Ectodermal cell (in vitro differentiated cells): ENCODE measurements around the gene ZNF43. TPM values are rescaled to one million over a fixed set of nuclear protein-coding genes. Genes with fewer than 3 reads are reported as not detected.
"Not testable (repeated sequence)": the region's sequence is repeated elsewhere in the genome, so short reads cannot be mapped to it uniquely, and the experiment has no call there.

ENCODE experiments used
- H3K27ac ChIP-seq: 2 replicates; pipeline ENCODE4 v1.7.0; 2013; ENCODE audit warnings: mild to moderate bottlenecking, low read depth, low read length; ENCODE audit not compliant: insufficient read depth, poor library complexity, severe bottlenecking
- H3K27me3 ChIP-seq: 2 replicates; pipeline ENCODE4 v1.7.0; 2013; ENCODE audit warnings: mild to moderate bottlenecking, low read length; ENCODE audit not compliant: insufficient read depth, control insufficient read depth, poor library complexity, severe bottlenecking
- H3K36me3 ChIP-seq: one replicate; pipeline ENCODE4 v1.7.0; 2013; ENCODE audit warnings: low read length; ENCODE audit not compliant: control insufficient read depth, insufficient read depth
- H3K4me1 ChIP-seq: one replicate; pipeline ENCODE4 v1.7.0; 2013; ENCODE audit warnings: low read length; ENCODE audit not compliant: control insufficient read depth, insufficient read depth
- H3K4me3 ChIP-seq: 2 replicates; pipeline ENCODE4 v1.7.0; 2013; ENCODE audit warnings: low read depth, low read length, control low read depth; ENCODE audit not compliant: insufficient read depth
- H3K9me3 ChIP-seq: 2 replicates; pipeline ENCODE4 v1.7.0; 2013; ENCODE audit warnings: mild to moderate bottlenecking, low read length, moderate library complexity; ENCODE audit not compliant: control insufficient read depth
- WGBS, 2 experiments: methylation state at CpG; one replicate each; pipeline ENCODE4 v1.1.7; 2013; ENCODE audit warnings: missing lambda C conversion rate in 2 of 2; 5-methylcytosine and 5-hydroxymethylcytosine counted together
- polyA plus RNA-seq, 4 experiments: library from polyadenylated mRNA; stranded (reverse); fragments of 50-300 nt; gene quantifications; one replicate each; pipeline ENCODE4 v1.2.3, GENCODE V29; 2013

Gene ZNF43
- 50.3 TPM for polyA plus RNA-seq (2013, experiment 1 of 4)
- 57.6 TPM for polyA plus RNA-seq (2013, experiment 2 of 4)
- 37.3 TPM for polyA plus RNA-seq (2013, experiment 3 of 4)
- polyA plus RNA-seq (2013, experiment 4 of 4): 42.5 TPM

DNA sequence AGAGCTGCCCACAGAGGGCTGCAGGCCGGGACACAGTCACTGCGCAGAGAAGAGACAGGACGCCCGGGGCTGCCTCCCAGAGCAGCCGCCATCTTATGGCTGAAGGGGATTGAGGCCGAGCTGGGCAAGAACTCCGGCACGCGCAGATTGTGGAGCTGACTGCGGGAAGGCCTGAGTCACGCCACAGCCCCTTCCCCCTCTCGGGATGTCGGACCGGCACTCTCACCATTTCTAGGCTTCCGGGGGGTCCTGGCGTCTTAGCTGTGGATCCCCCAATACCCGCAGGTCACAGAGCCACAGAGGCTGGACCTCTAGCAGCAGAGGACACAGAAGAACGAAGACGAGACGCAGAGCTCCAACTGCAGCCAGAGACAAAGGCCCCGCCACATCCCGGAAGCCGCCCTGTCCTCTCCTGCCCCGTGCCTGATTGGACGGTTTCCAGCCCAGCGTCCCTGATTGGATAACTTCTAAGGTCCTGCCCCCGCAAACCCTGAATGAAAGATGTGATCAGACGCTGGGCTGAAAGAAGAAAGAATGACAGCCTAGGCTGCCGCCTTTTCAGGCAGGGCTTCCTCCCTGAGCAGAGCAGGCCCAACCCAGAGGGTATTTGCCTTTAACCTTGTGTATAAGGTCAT, at the start of gene ZNF43:
Gene ZNF43, minus strand, starts transcription at position 373 of the 635 bp plus-strand sequence. Its CDS starts 144 bp downstream, at position 229.
- H3K36me3 ChIP-seq: peaks cover 31% of the 10 kb centered on the region
- WGBS, 2 experiments: 0% methylated on average over 29 of the region's 29 CpGs
- H3K4me1 ChIP-seq: no peaks in the 10 kb centered on the region
- peak within 1 kb of the TSS; percentile 61 for H3K4me3 ChIP-seq
- peaks cover 3% of the 10 kb centered on the region for H3K9me3 ChIP-seq
- no peaks in the 10 kb centered on the region for H3K27me3 ChIP-seq
- peak within 1 kb of the TSS; percentile 97 for H3K27ac ChIP-seq

DNA sequence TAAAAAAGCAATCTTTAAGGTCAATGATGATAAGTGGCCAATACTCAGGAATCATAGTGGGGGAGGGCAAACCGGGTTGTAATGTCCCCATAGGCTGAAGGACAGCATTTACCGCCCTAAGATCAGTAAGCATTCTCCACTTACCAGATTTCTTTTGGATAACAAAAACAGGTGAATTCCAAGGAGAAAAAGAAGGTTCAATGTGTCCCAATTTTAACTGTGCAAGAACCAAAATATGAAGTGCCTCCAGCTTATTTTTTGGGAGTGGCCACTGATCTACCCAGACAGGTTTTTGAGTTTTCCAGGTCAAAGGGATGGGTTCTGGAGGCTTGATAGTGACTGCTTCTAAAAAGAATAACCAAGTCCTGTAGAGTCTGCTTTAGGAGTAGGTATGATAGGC, 49.5 kb upstream of the ZNF43 start:
- not testable (repeated sequence) for H3K27me3 ChIP-seq, H3K27ac ChIP-seq, H3K4me3 ChIP-seq, H3K36me3 ChIP-seq, H3K9me3 ChIP-seq, H3K4me1 ChIP-seq
- 0 to 56% methylated on average over 1 to 2 of the region's 2 CpGs for WGBS, 2 experiments

DNA sequence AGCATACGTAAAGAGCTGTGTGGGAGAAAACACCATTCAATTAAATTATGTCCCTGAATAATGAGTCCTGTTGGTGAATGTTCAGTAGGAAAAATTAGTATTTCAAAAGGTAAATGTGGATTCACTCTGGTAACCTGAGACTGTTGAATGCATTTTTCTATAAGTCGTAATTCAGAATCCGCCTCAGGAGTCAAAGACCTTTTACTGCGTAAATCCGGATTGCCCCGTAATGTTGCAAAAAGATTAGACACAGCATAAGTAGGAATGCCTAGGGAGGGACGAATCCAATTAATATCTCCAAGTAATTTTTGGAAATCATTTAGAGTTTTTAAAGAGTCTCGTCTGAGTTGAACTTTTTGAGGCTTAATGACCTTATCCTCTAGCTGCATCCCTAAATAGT, 48.8 kb upstream of the ZNF43 start:
- not testable (repeated sequence) for H3K4me1 ChIP-seq, H3K4me3 ChIP-seq, H3K27me3 ChIP-seq, H3K27ac ChIP-seq, H3K36me3 ChIP-seq, H3K9me3 ChIP-seq
- WGBS, 2 experiments: 84 to 86% methylated on average over 8 of the region's 8 CpGs

DNA sequence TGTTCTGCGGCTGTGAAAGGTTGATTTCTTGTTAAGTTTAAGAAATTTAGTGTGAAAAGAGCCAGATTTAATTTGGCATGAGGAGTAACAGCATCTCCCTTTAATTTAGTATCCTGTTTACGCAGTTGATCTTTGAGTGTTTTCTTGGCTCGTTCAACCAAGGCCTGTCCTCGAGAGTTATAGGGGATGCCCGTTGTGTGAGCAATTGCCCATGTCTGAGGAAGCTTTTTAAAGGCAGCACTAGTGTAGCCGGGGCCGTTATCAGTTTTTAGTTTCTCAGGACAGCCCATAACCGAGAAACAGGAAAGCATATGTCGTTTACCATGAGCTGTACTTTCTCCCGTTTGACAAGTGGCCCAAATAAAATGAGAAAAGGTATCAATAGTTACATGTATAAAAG, 47.5 kb upstream of the ZNF43 start:
- WGBS, 2 experiments: 86 to 90% methylated on average over 10 of the region's 10 CpGs
- no peak overlapping the region for H3K4me3 ChIP-seq
- no peak overlapping the region for H3K27ac ChIP-seq
- no peaks in the 10 kb centered on the region for H3K36me3 ChIP-seq
- peaks cover 11% of the 10 kb centered on the region for H3K9me3 ChIP-seq
- no peaks in the 10 kb centered on the region for H3K4me1 ChIP-seq
- no peaks in the 10 kb centered on the region for H3K27me3 ChIP-seq

DNA sequence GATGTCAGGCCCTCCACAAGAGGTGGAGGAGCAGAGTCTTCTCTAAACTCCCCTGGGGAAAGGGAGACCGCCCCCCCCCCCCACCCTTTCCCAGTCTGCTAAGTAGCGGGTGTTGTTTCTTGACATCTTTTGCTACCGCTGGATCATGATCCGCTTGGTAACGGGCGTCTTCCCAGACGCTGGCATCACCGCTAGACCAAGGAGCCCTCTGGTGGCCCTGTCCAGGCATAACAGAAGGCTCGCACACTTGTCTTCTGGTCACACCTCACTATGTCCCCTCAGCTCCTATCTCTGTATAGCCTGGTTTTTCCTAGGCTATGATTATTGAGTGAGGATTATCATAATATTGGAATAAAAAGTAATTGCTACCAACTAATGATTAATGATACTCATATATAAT, 44.8 kb upstream of the ZNF43 start:
- not testable (repeated sequence) for H3K9me3 ChIP-seq, H3K4me3 ChIP-seq, H3K4me1 ChIP-seq, H3K27me3 ChIP-seq, H3K36me3 ChIP-seq, H3K27ac ChIP-seq
- 31 to 47% methylated on average over 5 to 6 of the region's 9 CpGs for WGBS, 2 experiments

DNA sequence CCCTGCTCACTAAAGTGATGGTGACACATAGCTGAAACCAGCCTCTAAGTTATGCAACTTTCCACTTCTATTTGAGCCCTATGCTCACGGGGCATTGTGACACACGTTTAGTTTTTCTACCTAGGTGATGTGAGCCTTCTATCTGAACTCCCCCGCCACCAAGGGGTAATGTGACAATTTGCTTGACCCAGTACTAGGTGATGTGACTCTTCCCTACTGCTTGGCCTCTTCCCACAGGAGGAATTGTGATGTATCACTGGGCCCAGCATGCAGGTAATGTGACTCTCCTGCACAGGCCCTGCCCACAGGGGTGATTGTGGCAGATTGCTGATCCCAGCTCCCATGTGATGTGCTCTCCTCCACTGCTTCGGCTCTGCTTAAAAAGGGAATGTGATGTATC, 42.7 kb upstream of the ZNF43 start:
- Histone ChIP-seq H3K4me3 (no peak overlapping the region), H3K9me3 (peaks cover 6% of the 10 kb centered on the region), H3K27me3 (no peaks in the 10 kb centered on the region), H3K4me1 (no peaks in the 10 kb centered on the region), H3K36me3 (no peaks in the 10 kb centered on the region), H3K27ac (no peak overlapping the region)
- WGBS, 2 experiments: 67 to 70% methylated on average over 4 of the region's 4 CpGs

DNA sequence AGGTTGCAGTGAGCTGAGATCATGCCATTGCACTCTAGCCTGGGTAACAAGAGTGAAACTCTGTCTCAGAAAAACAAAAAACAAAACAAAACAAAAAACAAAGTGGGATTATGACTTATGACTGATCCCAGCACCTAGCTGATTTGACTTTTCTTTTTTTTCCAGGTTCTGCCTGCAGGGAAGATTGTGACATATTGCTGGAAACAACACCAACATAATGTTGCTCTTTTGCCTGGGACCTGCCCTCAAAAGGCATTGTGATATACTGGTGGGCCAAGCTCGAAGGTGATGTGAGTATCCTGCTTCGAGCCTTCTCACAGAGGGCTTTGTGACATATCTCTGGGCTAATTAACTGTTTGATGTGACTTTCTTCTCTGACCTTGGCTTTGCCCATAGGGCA, 42.0 kb upstream of the ZNF43 start:
- H3K9me3 ChIP-seq: peaks cover 6% of the 10 kb centered on the region
- H3K4me3 ChIP-seq: no peak overlapping the region
- WGBS, 2 experiments: 70 to 82% methylated on average over 2 of the region's 2 CpGs
- no peaks in the 10 kb centered on the region for H3K27me3 ChIP-seq
- no peak overlapping the region for H3K27ac ChIP-seq
- no peaks in the 10 kb centered on the region for H3K4me1 ChIP-seq
- H3K36me3 ChIP-seq: no peaks in the 10 kb centered on the region

DNA sequence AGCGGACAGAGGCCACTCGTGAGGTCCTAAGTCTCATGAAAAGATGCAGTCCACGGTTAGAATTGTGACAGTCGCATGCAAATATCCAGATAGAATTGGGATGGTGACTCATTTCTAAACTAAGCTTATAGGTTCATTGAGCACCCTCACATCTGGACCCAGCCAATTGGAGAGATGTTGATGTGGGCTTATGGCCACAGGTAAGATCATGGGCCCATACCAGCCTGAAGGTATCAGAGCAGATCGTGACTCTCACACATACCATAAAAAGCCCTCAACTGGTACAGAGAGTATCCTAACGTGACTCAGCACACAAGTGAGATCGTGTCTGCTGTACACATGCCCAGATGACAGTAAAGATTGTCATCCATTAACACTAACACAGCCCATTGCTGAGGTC, 40.6 kb upstream of the ZNF43 start:
- H3K27me3 ChIP-seq, H3K4me1 ChIP-seq, H3K27ac ChIP-seq, H3K36me3 ChIP-seq, H3K9me3 ChIP-seq, H3K4me3 ChIP-seq: not testable (repeated sequence)
- WGBS, 2 experiments: 93% methylated on average over 4 of the region's 7 CpGs

DNA sequence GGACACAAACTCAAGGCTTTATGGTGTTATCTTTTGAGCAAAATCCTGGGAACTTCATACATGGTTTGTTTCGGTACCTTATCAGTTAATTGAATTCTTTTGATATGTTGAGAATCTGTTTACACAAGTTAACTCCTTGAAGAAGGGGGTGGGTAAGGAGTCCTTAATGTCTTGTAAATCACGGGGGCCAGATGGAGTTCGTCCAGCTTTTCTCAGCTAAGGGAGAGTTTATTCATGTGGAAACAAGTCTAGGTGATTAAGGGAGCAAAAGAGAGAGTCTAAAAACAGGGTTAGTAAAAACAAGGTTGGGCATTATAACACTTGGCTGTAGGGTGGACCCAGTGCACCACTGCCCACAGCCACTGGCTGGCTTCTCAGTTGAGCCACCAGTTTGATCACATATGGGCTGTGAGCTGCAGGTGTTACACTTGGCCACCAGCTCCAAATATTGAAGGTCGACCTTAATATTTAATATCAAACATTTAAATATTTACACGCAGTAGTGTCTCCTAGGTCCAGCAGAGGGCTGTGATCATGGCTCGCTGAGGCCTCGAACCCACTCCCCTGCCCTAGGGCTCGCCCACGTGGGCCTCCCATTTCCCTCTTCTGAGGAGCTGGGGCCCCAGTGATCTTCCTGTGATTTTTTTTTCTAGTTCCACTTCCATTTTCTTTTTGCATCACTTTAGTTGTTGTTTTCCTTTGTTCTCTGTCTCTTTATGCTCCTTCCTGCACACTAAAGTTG, 21.0 kb upstream of the ZNF43 start:
- Histone ChIP-seq H3K4me3 (no peak overlapping the region), H3K4me1 (no peaks in the 10 kb centered on the region), H3K27ac (no peak overlapping the region), H3K36me3 (no peaks in the 10 kb centered on the region), H3K9me3 (no peaks in the 10 kb centered on the region), H3K27me3 (no peaks in the 10 kb centered on the region)
- WGBS, 2 experiments: 69 to 71% methylated on average over 9 of the region's 9 CpGs

DNA sequence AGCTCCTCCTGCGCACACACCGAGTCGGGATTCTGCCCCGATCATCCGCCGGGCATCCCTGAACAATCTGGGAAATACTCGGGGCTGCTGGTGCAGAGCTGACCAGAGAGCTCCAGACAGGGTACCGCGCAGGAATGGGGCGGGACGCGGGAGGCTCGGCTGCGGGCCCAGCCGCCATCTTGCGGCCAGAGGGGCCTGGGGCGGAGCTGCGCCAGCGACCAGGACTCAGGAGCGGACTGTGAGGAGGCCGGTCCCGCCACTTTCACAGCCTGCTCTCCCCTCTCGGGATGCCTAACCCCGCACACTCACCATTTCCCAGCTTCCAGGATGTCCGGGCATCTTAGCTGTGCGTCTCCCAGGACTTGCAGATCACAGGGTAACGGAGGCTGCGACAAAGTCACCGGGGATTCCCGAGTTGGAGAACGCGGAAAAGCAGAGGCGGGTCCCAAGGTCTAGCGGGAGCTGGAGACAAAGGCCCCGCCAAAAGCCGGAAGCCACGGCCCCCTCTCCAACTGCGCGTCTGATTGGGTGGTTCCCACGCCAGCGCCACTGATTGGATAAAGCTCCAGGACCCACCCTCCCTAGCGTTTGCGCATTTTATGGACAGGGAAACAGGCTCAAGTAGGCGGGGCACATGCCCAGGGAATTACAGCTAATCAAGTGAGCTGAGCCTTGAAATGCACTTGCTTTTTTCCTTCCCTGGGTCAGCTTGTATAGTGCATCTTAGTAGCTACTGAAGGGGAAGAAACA, 15.8 kb upstream of the ZNF43 start:
- Histone ChIP-seq H3K27ac (peak overlapping the region; percentile 98), H3K36me3 (peaks cover 26% of the 10 kb centered on the region), H3K4me3 (peak overlapping the region; percentile 92), H3K9me3 (no peaks in the 10 kb centered on the region), H3K27me3 (no peaks in the 10 kb centered on the region), H3K4me1 (peaks cover 11% of the 10 kb centered on the region)
- 0% methylated on average over 44 of the region's 44 CpGs for WGBS, 2 experiments
